SK-N-SH treated with all-trans-retinoic acid at 6 μM for 48 hours (cell line): ENCODE measurements around the gene EHHADH.

Experiments
- BACH2 ChIP-seq: fragments of 250-450 bp; sonication (Bioruptor Pico); IDR thresholded peaks from 2 replicates; pipeline ENCODE4 v1.9.0; 2021; ENCODE audit warnings: mild to moderate bottlenecking, borderline replicate concordance
- SNAI2 ChIP-seq: fragments of 250-450 bp; sonication (Bioruptor Pico); IDR thresholded peaks from 2 replicates; pipeline ENCODE4 v1.5.0; 2020; ENCODE audit warnings: mild to moderate bottlenecking, moderate library complexity
- TCF4 ChIP-seq: fragments of 250-450 bp; sonication (Bioruptor Pico); IDR thresholded peaks from 2 replicates; pipeline ENCODE4 v1.8.0; 2021; ENCODE audit warnings: mild to moderate bottlenecking, moderate library complexity, borderline replicate concordance
- ZFP30 ChIP-seq: fragments of 450-650 bp; formaldehyde crosslinking; IDR thresholded peaks from 2 replicates; pipeline ENCODE4 v1.5.0; 2022; ENCODE audit warnings: mild to moderate bottlenecking, moderate library complexity
- ZNF565 ChIP-seq: fragments of 450-650 bp; formaldehyde crosslinking; conservative IDR thresholded peaks from 2 replicates; pipeline ENCODE4 v1.5.0; 2020; ENCODE audit warnings: low read depth, mild to moderate bottlenecking, moderate library complexity
- TF ChIP-seq, protein P1 (sequence below): fragments of 250-450 bp; sonication (Bioruptor Pico); IDR thresholded peaks from 2 replicates; pipeline ENCODE4 v1.5.1; 2020; ENCODE audit warnings: low read depth, mild to moderate bottlenecking, moderate library complexity
- TF ChIP-seq, protein P2 (sequence below): fragments of 250-450 bp; sonication (Bioruptor Pico); IDR thresholded peaks from 2 replicates; pipeline ENCODE4 v1.8.0; 2020; ENCODE audit warnings: mild to moderate bottlenecking, moderate library complexity, borderline replicate concordance
- TF ChIP-seq, protein P3 (sequence below): fragments of 250-450 bp; sonication (Bioruptor Pico); IDR thresholded peaks from 2 replicates; pipeline ENCODE4 v1.5.1; 2021; ENCODE audit warnings: mild to moderate bottlenecking, moderate library complexity

- TF ChIP-seq SNAI2 (no peak), BACH2 (CRISPR knock-in tag) (no peak), ZFP30 (CRISPR knock-in tag) (no peak), TCF4 (CRISPR knock-in tag) (no peak), ZNF565 (no peak)
- TF ChIP-seq, protein P1, sequence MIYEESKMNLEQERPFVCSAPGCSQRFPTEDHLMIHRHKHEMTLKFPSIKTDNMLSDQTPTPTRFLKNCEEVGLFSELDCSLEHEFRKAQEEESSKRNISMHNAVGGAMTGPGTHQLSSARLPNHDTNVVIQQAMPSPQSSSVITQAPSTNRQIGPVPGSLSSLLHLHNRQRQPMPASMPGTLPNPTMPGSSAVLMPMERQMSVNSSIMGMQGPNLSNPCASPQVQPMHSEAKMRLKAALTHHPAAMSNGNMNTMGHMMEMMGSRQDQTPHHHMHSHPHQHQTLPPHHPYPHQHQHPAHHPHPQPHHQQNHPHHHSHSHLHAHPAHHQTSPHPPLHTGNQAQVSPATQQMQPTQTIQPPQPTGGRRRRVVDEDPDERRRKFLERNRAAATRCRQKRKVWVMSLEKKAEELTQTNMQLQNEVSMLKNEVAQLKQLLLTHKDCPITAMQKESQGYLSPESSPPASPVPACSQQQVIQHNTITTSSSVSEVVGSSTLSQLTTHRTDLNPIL (CRISPR knock-in tag) = no peak
- TF ChIP-seq, protein P2, sequence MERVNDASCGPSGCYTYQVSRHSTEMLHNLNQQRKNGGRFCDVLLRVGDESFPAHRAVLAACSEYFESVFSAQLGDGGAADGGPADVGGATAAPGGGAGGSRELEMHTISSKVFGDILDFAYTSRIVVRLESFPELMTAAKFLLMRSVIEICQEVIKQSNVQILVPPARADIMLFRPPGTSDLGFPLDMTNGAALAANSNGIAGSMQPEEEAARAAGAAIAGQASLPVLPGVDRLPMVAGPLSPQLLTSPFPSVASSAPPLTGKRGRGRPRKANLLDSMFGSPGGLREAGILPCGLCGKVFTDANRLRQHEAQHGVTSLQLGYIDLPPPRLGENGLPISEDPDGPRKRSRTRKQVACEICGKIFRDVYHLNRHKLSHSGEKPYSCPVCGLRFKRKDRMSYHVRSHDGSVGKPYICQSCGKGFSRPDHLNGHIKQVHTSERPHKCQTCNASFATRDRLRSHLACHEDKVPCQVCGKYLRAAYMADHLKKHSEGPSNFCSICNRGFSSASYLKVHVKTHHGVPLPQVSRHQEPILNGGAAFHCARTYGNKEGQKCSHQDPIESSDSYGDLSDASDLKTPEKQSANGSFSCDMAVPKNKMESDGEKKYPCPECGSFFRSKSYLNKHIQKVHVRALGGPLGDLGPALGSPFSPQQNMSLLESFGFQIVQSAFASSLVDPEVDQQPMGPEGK = no peak
- TF ChIP-seq, protein P3, sequence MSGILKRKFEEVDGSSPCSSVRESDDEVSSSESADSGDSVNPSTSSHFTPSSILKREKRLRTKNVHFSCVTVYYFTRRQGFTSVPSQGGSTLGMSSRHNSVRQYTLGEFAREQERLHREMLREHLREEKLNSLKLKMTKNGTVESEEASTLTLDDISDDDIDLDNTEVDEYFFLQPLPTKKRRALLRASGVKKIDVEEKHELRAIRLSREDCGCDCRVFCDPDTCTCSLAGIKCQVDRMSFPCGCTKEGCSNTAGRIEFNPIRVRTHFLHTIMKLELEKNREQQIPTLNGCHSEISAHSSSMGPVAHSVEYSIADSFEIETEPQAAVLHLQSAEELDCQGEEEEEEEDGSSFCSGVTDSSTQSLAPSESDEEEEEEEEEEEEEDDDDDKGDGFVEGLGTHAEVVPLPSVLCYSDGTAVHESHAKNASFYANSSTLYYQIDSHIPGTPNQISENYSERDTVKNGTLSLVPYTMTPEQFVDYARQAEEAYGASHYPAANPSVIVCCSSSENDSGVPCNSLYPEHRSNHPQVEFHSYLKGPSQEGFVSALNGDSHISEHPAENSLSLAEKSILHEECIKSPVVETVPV (CRISPR knock-in tag) = no peak
Measured at GRCh38 chr3:185225523-185225922, 28.3 kb downstream of the EHHADH start.
